Measurements from ENCODE around the gene DOK6. TPM values are rescaled to one million over a fixed set of nuclear protein-coding genes. Genes with fewer than 3 reads are reported as not detected.

The DOK6 gene
- 0.72 and 3.1 TPM in 2 replicates for total RNA-seq

DNA sequence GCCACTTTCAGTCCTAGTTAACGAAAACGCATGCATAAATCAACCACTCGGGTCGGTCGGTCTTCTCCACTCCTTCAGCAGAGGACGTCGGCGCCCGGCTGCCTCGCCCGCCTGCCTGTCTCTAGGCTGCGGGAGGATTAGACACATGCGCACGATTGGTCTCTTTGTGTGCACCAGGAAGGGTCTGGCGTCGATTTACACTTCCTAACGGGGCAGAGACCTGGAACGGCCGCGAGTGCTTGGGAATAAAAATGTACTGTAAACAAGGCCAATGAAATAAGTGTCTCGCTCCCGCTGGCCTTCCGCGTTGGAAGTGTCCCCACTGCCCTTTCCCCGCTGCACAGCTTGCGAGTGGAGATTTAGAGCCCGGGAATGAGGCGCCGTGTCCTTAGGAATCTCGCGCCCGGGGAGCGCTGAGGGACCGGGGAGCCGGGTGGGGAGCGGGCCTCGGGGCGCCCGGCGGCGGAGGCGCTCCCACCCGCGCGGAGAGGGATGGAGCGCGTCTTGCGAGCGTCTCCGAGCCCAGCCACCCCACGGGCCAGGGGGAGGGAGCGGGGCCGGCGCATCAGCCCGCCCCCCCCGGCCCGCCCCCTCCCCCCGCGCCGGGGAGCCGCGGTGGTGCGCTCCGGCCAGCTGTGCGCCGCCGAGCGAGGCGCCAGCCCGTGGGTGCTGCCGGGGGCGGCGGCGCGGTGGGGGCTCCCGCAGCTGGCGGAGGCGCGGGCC is at the start of gene DOK6:
DOK6 (plus strand) TSS at position 636 of the 723 bp plus-strand sequence.

